Measurements from ENCODE around the gene FADS1.

- no peak for TF ChIP-seq POLR2A (IDR thresholded peaks at IDR 0.05; ENCODE audit: low read length)
- TF ChIP-seq GATA1 (IDR thresholded peaks at IDR 0.05; ENCODE audit: low read depth, low read length): no peak
These were observed 46.7 kb downstream of the FADS1 start for GRCh38 chr11:61769946-61770683.

Data from erythroblast (primary cell).